HG02938 (cell line): Measurements from ENCODE around the gene CYP2D6.
"Not testable (repeated sequence)": the region's sequence is repeated elsewhere in the genome, so short reads cannot be mapped to it uniquely, and the experiment has no call there.

Experiments used
- ATAC-seq: cut with Tn5 transposase; IDR thresholded peaks from one replicate; pipeline ENCODE4 v1.9.1; 2021; ENCODE audit warnings: mild to moderate bottlenecking, moderate library complexity; ENCODE audit not compliant: unreplicated experiment

CYP2D6 gene

DNA sequence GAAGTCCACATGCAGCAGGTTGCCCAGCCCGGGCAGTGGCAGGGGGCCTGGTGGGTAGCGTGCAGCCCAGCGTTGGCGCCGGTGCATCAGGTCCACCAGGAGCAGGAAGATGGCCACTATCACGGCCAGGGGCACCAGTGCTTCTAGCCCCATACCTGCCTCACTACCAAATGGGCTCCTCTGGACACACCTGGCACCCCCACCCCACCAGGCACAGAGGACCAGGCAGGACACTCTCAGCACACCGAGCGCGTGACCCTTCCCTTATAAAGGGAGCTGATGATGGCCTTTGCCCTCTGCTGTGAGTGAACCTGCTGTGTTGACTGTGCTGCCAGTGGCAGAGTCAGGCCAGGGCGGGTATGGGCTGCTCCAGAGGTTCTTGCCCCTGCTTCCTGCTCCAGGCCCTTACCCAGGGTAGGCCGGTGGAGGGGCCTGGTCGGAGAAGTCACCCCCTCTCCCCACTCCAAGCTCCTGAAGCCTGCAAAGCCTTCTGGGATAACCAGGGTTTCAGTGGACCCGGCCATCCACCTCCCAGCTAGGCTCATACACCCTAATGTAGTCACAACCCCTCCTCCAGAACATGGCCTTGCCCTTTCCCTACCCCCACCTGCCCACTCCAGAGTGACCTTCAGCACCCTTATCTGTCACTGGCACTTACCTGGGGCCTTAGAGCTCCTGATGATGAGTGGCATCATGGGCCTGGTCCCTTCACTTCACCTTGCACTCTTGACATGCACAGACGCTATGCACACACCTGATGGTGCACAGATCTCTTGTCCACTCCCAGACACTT lies at the start of gene CYP2D6:
TSS of gene CYP2D6 (minus strand) at position 172 of the 793 bp plus-strand sequence. CDS start at position 153, 19 bp downstream.
- not testable (repeated sequence) for ATAC-seq

DNA sequence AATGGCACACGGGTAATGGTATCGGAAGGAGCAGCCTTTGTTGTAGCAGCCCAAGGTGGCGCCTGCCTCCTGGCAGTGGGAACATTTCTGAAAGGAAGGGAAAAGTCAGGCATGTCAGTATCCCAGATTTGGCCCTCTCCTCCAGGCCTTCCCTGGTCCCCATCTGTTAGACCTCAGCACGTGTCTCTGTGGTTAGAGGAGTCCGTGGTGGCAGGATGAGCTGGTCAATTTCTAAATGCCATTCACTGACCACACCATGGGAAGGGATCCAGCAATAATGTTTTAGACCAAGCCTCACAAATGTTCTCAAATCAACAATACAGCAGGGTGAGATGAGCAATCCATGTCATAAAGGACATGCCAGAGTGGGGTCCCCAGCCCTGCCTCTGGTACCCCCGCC lies 49.0 kb upstream of the CYP2D6 start:
- ATAC-seq = no peak

DNA sequence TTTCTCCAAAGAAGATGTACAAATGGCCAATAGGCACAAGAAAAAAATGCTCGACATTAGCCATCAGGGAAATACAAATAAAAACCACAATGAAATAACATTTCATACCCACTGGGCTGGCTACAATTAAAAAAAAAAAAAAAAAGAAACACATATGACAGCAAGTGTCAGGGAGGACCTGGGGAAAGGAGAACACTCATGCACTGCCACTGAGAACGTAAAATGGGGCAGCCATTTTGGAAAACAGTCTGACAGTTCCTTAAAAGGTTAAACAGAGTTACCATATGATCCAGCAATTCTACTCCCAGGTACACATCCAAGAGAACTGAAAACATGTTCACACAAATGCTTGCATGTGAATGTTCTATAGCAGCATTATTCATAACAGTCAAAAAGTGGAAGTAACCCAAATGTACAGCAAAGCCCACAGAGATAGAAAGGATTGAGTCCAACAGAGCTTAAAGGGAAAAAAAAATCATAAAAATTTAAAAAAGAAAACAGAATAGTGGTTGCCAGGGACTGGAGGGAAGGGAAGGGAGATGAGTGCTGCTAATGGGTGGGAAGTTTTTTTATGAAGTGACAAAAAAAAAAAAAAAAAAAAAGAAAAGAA lies 48.4 kb upstream of the CYP2D6 start:
- no peak for ATAC-seq

DNA sequence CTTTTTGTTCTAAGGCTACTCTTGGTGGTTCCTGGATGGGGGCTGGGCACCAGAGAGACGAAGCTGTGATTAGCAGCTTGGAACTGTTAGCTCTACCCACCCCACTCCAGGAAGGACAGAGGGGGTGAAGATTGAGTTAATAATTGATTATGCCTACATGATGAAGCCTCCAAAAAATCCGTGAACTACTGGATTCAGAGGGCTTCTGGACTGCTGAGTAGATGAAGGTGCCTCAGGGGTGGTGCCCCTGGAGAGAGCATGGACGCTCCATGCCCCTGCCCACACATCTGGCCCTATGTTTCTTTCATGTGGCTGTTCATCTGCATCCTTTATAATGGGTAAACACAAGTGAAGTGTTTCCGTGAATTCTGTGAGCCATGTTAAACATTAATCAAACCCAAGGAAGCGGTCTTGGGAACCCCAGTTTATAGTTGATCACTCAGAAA lies 47.3 kb upstream of the CYP2D6 start:
- no peak for ATAC-seq

DNA sequence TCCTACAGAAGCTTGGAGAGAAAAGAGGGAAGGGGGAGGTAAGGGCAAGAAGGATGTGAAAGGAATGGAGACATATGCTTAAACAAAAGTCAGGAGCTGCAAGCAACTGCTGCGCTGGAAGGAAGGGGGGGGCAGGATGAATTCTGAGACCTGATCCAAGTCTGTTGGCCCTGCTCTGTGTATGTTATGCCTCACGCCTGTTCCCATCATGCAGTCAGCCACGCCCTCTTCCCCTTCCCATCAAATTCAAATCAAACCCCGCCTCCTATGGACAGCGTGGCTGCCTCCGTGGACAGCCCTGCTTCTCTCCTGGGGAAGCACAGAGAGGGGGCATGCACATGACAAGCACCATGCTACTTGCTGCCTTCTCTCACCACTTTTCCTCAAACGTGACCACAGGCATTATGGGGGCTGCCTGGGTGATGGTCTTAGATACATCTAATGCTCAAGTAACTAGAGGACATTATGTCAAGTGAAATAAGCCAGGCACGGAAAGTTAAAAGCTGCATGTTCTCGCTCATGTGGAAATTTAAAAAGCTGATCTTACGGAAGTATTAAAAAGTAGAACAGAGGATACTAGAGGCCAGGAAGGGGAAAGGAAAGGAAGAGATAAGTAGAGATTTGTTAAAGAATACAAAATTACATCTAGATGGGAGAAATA lies 45.8 kb upstream of the CYP2D6 start:
- no peak for ATAC-seq

DNA sequence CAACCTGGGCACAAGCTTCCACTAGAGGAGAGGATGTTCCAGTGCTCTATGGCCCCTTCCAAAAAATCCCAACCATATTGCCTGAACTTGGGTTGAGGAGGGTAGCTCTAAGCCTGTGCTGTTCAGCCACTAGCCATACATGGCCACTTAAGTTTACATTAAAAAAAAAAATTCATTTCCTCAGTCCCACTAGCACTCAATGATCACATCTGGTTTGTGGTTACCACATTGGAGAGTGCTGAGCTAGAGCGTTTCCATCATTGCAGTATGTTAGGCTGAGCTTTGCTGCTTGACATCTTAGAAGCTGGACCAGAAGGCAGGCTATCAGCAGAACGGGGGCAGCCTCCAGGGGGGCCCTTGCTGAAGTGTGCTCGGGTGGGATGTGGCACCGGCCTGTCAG lies 43.5 kb upstream of the CYP2D6 start:
- ATAC-seq = no peak

DNA sequence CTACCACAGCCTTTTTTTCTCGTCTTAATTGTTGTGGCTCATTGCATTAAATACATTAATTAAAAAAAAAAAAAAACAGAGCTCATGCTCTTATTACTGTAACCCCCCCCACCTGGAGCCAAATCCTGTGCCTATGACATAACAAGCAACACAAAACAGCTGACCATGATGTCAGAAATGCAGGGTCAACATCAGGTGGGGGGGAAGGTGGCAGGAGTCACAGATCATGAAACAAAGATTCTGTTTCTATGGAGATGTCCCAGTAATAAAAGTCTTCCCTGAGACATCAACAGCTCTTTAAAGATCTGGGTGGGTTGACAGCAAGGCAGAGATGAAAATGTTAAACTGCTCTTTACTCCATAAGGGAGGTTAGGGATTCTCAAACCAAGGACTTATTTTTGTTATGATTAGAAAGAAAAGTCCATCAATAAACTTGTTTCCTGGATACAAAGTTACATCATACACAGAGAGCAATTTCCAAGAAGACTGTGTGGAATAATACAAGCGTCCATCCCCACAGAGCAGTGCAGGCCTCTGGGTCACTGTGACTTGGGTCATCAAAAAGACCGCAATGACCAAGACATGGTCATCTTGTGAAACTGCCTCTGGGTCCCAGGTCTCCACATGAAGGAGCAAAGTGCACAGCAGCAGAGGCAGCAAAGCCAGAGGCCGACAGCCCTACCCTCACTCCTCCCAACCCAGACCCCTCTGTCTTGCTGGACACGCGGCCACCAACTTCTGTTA lies 42.7 kb upstream of the CYP2D6 start:
- no peak for ATAC-seq

DNA sequence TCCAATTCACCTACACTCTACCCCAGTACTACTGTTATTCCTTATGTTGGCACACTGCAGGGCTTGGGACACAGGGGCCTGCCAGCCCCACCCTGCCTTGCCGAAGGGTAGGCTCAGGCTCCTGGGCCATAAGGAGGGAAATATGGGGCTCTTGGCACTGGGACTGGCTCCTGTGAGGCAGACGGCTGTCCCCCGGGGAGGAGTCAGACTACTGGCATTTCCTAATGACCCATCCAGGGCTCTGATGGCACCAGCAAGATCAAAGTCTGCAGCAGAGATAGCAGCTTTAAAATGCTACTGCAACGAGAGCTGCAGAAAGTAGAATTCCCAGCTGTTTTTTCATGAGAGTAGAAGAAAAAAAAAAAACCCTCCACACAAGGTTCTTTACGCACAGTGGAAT lies 42.2 kb upstream of the CYP2D6 start:
- ATAC-seq = no peak

DNA sequence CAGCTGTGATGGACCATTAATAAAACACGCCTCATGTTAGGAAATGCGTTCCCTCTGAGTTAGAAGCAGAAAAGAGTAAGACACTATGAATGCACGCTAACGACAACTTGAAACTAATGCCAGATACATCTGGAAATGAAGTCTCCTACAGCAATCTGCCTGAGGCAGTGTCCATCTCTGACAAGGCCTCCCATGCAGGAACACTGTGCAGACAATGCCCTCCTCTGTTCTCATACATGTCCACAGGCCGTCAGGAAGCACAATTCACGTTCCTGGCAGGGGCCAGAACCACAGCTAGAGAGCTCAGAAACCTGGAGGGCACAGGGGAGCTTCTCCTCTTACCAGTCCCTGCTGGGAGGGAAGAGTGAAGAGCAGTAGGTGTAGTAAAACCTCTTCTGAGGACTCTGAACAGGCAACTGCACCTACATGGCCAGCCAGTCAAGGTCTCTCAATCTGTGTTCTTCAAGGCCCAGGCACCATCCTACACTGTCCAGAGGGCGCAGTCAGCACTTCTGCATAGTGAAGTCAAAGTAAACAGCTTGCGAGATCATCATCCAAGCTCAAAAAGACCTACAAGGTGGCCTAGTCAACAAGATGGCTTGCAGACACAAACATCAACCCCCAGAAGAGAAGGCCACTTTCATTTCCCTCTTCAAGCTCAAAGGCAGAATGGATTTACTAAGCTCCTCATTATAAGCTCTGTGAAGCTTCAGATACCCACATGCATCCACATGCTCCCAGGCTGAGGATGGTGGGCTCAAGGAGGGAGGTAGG lies 41.5 kb upstream of the CYP2D6 start:
- no peak for ATAC-seq

DNA sequence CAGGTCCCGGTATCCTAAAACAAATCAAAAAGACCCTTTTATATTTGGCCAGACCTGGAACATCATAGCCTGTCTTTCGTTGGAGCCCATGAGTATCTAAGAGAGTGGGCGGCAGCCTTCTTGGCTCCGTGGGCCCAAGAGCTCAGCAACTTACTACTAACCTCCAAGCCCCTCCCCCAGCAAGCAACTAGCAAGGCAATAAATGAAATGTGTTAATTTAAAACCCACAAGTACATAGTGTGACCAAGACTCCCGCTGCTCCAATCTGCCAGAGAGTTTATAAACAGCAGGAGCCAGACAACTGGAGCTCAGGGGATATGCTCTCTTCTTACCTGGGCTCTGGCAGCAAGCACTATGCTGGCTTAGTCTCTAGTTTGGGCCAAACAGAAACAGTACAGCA lies 40.8 kb upstream of the CYP2D6 start:
- no peak for ATAC-seq

DNA sequence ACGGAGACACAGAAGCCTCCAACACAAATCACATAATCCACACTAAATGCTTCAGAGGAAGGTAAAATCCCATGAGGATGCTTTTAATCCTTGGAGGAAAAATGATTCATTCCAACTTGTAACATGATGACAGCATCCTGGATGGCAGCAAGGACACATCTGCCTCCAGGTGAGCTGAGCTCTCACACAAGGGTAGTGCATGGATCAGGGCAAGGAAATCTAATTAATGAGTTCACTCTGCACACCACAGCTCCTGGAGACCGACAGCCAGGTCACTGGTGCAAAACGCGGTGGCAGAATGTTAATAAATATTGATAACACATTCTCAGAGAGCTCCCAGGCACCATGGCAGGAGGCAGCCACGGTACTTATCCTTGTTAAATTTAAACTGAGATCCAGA lies 40.3 kb upstream of the CYP2D6 start:
- no peak for ATAC-seq

DNA sequence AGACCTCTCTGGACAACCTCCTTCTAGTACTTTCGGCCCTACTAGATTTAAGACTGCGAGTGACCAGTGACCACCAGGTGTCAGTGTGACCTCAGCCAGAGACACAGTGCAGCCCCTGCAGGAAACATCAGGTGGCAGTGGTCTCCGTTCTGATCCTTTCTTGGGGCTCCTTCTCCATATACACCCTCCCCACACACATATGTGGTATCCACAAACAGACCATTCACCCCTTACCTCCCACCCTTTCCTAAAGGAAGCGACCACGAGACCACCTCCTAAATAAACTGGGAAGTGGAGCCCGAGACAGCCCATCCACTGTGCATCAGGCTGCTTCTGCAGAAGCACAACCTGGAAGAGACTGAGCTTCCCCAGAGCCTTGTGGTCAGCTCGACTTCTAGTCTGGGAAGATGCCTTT lies 38.5 kb upstream of the CYP2D6 start:
- ATAC-seq = no peak

DNA sequence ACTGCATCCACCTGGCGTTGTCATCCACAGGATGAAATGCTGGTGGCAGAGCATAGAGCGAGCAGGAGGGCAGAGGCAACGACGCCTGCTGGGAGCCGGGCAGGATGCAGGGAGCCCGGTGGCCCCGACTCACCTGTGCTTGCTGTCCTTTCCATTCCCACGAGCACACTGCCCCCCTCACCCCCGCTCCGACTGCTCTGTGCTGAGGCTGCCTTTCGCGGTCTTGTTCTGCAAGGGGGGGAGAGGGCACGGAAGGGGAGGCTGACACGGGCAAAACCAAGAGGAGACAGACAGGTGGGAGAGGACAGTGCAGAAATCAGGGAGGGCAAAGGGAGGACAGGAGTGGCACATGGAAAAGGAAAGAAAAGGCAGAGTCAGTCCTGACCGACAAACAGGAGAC lies 37.9 kb upstream of the CYP2D6 start:
- no peak for ATAC-seq

DNA sequence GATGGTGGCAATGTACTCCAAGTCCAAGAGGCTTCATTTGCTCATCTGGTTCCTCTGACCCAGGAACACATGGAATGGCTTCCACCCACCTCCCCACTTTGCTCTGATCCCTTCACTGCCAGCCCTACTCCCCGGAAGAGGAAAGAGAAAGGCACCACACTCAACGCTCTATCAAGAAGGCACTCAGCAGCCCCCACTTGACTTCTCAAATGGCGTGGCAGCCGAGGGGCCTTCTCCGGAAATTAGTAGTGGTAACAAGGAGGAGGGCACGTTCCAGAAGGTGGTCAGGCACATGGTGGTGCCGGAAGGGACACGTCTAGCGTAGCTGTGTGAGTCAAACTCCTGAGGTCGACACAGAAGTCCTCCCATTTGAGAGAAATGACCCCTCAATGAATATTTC lies 36.5 kb upstream of the CYP2D6 start:
- no peak for ATAC-seq

DNA sequence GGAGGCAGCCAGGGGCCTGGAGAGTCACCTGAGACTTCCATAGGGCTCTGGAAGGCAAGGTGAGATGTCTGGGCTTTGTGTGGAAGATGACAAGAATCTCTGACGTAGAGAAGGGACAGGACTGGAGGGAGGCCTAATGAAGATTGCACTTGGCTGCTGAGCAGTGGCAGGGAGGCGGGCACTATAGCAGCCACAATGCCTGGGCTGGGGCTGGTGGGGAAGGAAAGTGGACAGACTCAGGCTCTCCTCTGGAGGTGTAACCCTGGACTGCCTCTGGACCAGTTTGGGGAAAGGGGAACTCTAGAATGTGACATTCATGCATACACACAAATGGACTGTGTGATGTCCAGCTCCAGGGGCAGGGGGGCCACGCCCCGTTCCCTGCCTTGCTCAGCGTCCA lies 34.3 kb upstream of the CYP2D6 start:
- ATAC-seq = no peak

DNA sequence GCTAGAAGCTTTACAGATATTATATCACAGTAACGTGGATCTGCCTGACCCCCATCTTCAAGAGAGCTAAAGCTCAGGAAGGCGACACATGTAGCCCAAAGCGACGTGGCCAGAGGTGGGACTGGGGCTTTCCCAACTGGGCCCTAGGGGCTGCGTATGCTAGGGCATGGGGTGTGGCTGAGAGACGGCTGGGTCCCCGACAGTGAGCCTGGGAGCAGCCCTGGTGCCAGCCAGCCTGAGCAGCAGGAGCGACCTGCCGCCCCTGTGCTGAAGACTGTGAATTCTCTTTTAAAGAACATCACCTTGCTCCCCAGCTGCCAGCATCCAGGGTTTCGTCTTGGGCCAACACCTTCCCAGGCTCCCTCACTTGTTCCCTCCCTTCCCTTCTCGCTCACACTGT lies 32.9 kb upstream of the CYP2D6 start:
- ATAC-seq = no peak

DNA sequence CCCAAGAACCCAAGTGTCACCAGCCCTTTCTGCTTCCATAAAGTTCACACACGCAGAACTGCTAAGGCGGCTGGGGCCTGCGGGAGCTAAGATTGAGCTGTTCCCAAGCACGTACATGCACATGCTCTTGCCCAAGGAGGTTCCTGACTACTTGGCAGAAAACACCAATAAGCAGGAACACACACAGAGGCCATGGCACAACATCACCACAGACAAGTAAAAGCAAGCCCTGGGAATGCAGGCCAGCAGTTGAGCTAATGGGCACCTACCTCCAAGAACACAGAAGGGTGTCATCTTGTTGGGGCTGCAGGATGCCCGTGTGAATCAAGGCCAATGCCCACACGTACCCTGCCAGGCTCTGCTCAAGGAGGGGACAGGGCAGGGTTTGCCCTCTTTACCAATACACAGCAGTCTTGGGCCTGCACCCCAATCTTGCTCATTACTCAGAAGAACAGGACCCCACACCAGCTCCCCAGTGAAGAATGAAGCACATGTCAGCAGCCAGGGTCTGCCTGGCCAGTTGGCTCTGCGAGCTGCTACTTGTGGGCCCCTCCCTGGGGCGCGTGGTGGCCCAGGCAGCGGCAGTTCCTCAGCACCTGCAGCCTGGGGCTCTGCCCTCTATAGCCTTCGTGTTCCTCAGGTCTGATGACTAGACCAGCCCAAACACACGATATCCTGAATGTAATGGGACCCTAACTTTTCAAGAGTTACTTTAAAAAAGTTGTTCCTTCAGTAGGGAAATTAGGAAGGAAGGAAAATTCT lies 32.3 kb upstream of the CYP2D6 start:
- ATAC-seq = no peak

DNA sequence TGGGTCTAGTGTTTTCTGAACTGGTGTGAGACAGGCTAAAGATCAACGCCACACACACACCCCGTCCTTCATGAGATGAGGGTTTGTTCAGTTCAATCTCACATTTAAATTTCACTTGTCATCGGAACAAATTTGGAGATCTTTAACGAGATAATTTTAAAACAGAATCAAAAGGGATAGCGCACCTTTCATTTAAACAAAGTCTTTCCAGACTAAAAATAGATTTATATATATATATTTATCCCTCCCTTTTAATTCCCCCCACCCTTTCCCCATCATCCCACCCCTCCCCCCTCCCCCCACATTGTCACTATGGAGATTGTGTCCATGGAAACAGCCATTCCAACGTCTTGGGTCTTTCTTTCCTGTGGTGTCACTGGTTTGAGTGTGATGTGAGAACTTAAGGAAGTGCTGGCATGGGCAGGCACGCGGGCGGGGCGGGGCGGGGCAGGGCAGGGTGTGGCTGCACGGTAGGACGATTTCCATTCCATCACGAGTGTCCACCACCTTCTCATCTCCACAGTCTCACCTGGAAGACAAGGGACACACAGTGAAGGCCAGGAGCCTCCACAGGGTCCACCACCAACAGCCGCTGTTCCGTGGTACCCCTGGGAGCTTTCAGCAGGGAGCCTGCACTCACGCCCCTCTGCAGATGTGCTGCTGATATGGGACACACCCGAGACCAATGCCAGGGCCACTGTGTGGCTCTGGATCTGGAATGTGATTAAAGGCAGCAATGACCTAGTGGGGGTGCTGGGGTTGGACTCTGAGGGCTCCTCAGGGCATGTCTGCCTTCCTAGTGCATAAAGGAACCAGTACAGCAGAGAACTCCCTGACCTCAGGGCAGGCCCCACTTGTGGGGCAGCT lies 30.5 kb upstream of the CYP2D6 start:
- no peak for ATAC-seq

DNA sequence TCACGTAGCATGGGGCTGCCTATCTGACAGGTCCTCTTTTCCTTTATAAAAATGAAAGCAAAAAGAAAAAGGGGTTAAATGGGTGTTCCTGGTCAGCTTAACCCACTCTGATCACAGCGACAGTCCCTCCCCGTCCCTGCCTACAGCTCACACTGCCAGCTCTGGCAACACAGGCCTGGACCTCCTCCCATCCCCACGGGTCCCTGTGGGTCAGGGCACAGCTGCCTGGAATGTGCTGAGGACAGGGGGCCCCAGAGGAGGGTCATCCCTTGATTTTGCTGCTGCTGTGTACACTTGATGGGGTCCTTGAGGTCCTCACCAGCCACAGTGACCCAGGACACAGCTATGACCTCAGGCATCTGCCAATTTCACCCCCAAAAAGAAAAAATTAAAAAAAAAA lies 29.6 kb upstream of the CYP2D6 start:
- ATAC-seq = no peak
